HCT116 (cell line): ENCODE results near the gene PODNL1.

Source experiments
- ATF3 ChIP-seq: IDR thresholded peaks from 2 replicates; pipeline ENCODE4 v1.6.1; 2012
- CEBPB ChIP-seq: IDR thresholded peaks from 2 replicates; pipeline ENCODE4 v1.6.1; 2012; ENCODE audit warnings: low read depth
- CTCF ChIP-seq, 3 experiments: fragments of 200-600 bp in 1 of 3; sonication (generic) in 1 of 3; IDR thresholded peaks in 2 of 3; conservative IDR thresholded peaks in 1 of 3; 2 replicates each; pipeline ENCODE4 v1.5.1; 2012 to 2017; ENCODE audit warnings: low read depth in 2 of 3, low read length in 2 of 3, antibody characterized with exemption in 1 of 3, borderline replicate concordance in 1 of 3, control low read depth in 1 of 3, mild to moderate bottlenecking in 1 of 3, mixed read lengths in 1 of 3, mixed run types in 1 of 3, moderate library complexity in 1 of 3; ENCODE audit not compliant: insufficient read depth in 1 of 3
- EGR1 ChIP-seq: IDR thresholded peaks from 2 replicates; pipeline ENCODE4 v1.6.1; 2012; ENCODE audit warnings: low read depth
- EZH2 ChIP-seq: fragments of 200-600 bp; sonication (generic); IDR thresholded peaks from 2 replicates; pipeline ENCODE4 v1.6.1; 2017; ENCODE audit warnings: antibody characterized with exemption, mixed run types
- MAX ChIP-seq: IDR thresholded peaks from 2 replicates; pipeline ENCODE4 v1.6.1; 2012
- POLR2A ChIP-seq: IDR thresholded peaks from 2 replicates; pipeline ENCODE4 v1.7.0; 2011; ENCODE audit warnings: borderline replicate concordance; ENCODE audit not compliant: insufficient read depth, insufficient read length; ENCODE audit errors: extremely low read depth
- POLR2AphosphoS5 ChIP-seq: IDR thresholded peaks from 2 replicates; pipeline ENCODE4 v1.6.1; 2011; ENCODE audit warnings: mild to moderate bottlenecking, low read depth, low read length, moderate library complexity
- RAD21 ChIP-seq: IDR thresholded peaks from 2 replicates; pipeline ENCODE4 v1.6.1; 2012; ENCODE audit warnings: low read depth, mild to moderate bottlenecking
- SIN3A ChIP-seq: IDR thresholded peaks from 2 replicates; pipeline ENCODE4 v1.6.1; 2012; ENCODE audit warnings: low read depth
- ZNF274 ChIP-seq: fragments of 200-500 bp; sonication (Bioruptor generic); IDR thresholded peaks from 2 replicates; pipeline ENCODE4 v1.6.1; 2014; ENCODE audit warnings: mild to moderate bottlenecking, low read depth, low read length, inconsistent platforms

- TF ChIP-seq POLR2A (no peak), EGR1 (no peak), CTCF (IDR thresholded peaks at IDR 0.05 in 2 of 3, conservative IDR thresholded peaks at IDR 0.05 in 1 of 3; ENCODE audit: borderline replicate concordance in 1 of 3, insufficient read depth in 1 of 3, low read depth in 2 of 3, low read length in 2 of 3) (no peak), RAD21 (no peak), EZH2 (no peak), POLR2AphosphoS5 (no peak), SIN3A (no peak), MAX (no peak), CEBPB (no peak), ZNF274 (no peak), ATF3 (no peak)
These were observed 18.8 kb upstream of the PODNL1 start for GRCh38 chr19:13957051-13957450.
